DOHH2 (cell line): ENCODE data around the gene CKM.

ENCODE experiments used
- H3F3A ChIP-seq: fragments of 200-600 bp; sonication (generic), shearing (Covaris generic); 2 replicates; pipeline ENCODE4 v1.6.0; 2016; ENCODE audit warnings: antibody characterized with exemption, mild to moderate bottlenecking; ENCODE audit not compliant: control insufficient read depth, insufficient read depth
- H3K27ac ChIP-seq: fragments of 200-600 bp; sonication (generic); 2 replicates; pipeline ENCODE4 v1.5.1; 2014; ENCODE audit warnings: low read depth, mild to moderate bottlenecking, low read length, moderate library complexity
- H3K27me3 ChIP-seq: fragments of 200-600 bp; sonication (generic); 2 replicates; pipeline ENCODE4 v1.6.1; 2014; ENCODE audit warnings: mild to moderate bottlenecking, low read length, mixed read lengths; ENCODE audit not compliant: control insufficient read depth
- H3K36me3 ChIP-seq: fragments of 200-600 bp; sonication (generic); 2 replicates; pipeline ENCODE4 v1.6.1; 2014; ENCODE audit warnings: mild to moderate bottlenecking, low read length, moderate library complexity, mixed read lengths; ENCODE audit not compliant: control insufficient read depth
- H3K4me1 ChIP-seq: fragments of 200-600 bp; sonication (generic); 2 replicates; pipeline ENCODE4 v1.6.1; 2014; ENCODE audit warnings: mild to moderate bottlenecking, low read length, mixed read lengths; ENCODE audit not compliant: control insufficient read depth
- H3K4me2 ChIP-seq: fragments of 200-600 bp; sonication (generic); 2 replicates; pipeline ENCODE4 v1.6.0; 2014; ENCODE audit warnings: mild to moderate bottlenecking, low read length, moderate library complexity
- H3K4me3 ChIP-seq: fragments of 200-600 bp; sonication (generic); 2 replicates; pipeline ENCODE4 v1.5.1; 2014; ENCODE audit warnings: mild to moderate bottlenecking, low read length, mixed read lengths
- H3K79me2 ChIP-seq: fragments of 200-600 bp; sonication (generic); 2 replicates; pipeline ENCODE4 v1.6.1; 2014; ENCODE audit warnings: mild to moderate bottlenecking, low read length, mixed read lengths; ENCODE audit not compliant: control insufficient read depth
- H3K9me2 ChIP-seq: fragments of 200-600 bp; sonication (generic); replicated peaks from 2 replicates; pipeline ENCODE4 v1.6.1; 2014; ENCODE audit warnings: mild to moderate bottlenecking, low read length, mixed read lengths; ENCODE audit not compliant: control insufficient read depth
- H3K9me3 ChIP-seq: fragments of 200-600 bp; sonication (generic); 2 replicates; pipeline ENCODE4 v1.6.1; 2014; ENCODE audit warnings: antibody characterized with exemption, low read length, mixed read lengths; ENCODE audit not compliant: control insufficient read depth, insufficient read depth
- H4K20me1 ChIP-seq: fragments of 200-600 bp; sonication (generic); 2 replicates; pipeline ENCODE4 v1.6.0; 2014; ENCODE audit warnings: low read depth, mild to moderate bottlenecking, antibody characterized with exemption, low read length, moderate library complexity; ENCODE audit not compliant: control insufficient read depth, insufficient read depth
- CTCF ChIP-seq: fragments of 200-600 bp; sonication (generic); IDR thresholded peaks from one replicate; pipeline ENCODE4 v1.5.1; 2014; ENCODE audit warnings: antibody characterized with exemption, mild to moderate bottlenecking, low read depth, low read length; ENCODE audit not compliant: poor library complexity, severe bottlenecking
- EZH2phosphoT487 ChIP-seq: fragments of 200-600 bp; sonication (generic); IDR thresholded peaks from 2 replicates; pipeline ENCODE4 v1.6.1; 2017; ENCODE audit warnings: borderline replicate concordance, mild to moderate bottlenecking, antibody characterized with exemption, low read length, moderate library complexity, mixed read lengths

Gene CKM

GRCh38 chr19:45349430-45349941, 26.8 kb upstream of the CKM start:
- no peak overlapping the region for H3K27ac ChIP-seq
- H3K4me1 ChIP-seq: no peaks in the 10 kb centered on the region
- H3K36me3 ChIP-seq: peaks cover 16% of the 10 kb centered on the region
- H3K9me3 ChIP-seq: no peaks in the 10 kb centered on the region
- H4K20me1 ChIP-seq: no peaks in the 10 kb centered on the region
- H3K79me2 ChIP-seq: no peaks in the 10 kb centered on the region
- H3K27me3 ChIP-seq: no peaks in the 10 kb centered on the region
- H3K4me3 ChIP-seq: no peak overlapping the region
- TF ChIP-seq CTCF (no peak), EZH2phosphoT487 (no peak)
- H3K4me2 ChIP-seq: no peak overlapping the region
- no peaks in the 10 kb centered on the region for H3K9me2 ChIP-seq
- no peaks in the 10 kb centered on the region for H3F3A ChIP-seq

- no peak for TF ChIP-seq EZH2phosphoT487
- no peak for TF ChIP-seq CTCF
- Histone ChIP-seq H3K79me2 (no peaks in the 10 kb centered on the region), H3K4me3 (no peak overlapping the region), H3K27me3 (no peaks in the 10 kb centered on the region), H3K9me3 (no peaks in the 10 kb centered on the region), H3K27ac (no peak overlapping the region), H3F3A (no peaks in the 10 kb centered on the region), H3K9me2 (no peaks in the 10 kb centered on the region), H4K20me1 (no peaks in the 10 kb centered on the region), H3K4me1 (no peaks in the 10 kb centered on the region), H3K4me2 (no peak overlapping the region), H3K36me3 (peaks cover 12% of the 10 kb centered on the region)
Observed at GRCh38 chr19:45349126-45349415, 26.4 kb upstream of the CKM start.

- Histone ChIP-seq H3K4me1 (no peaks in the 10 kb centered on the region), H3K4me2 (no peak overlapping the region), H3K36me3 (peaks cover 11% of the 10 kb centered on the region; the same call in 1 of the 2 replicates), H3K79me2 (no peaks in the 10 kb centered on the region), H3K9me3 (no peaks in the 10 kb centered on the region), H3K4me3 (no peak overlapping the region), H3K9me2 (no peaks in the 10 kb centered on the region), H3F3A (no peaks in the 10 kb centered on the region), H4K20me1 (no peaks in the 10 kb centered on the region), H3K27me3 (no peaks in the 10 kb centered on the region), H3K27ac (no peak overlapping the region)
- TF ChIP-seq CTCF: no peak
- no peak for TF ChIP-seq EZH2phosphoT487
Observed at GRCh38 chr19:45348367-45349125, 25.9 kb upstream of the CKM start.
